Body of pancreas (tissue), 4 donors: ENCODE results near the gene HECW1. TPM values are rescaled to one million over a fixed set of nuclear protein-coding genes. Genes with fewer than 3 reads are reported as not detected.
A peak's percentile ranks its signal among the peaks of the same experiment; 100 is the strongest.

ENCODE experiments used
- ATAC-seq: fragments of 150-250 bp; one replicate; pipeline ENCODE4 v1.9.1; 2016
- DNase-seq, 4 donors: peaks; one replicate each; pipeline ENCODE4 v3.0.0-alpha.2; 2019
- H3K27ac ChIP-seq, 4 donors: fragments of 200-600 bp; sonication (generic); 1 replicate in 3 of 4; 2 replicates in 1 of 4; pipeline versions ENCODE4 v1.5.1 to v1.6.1; 2016 to 2019; ENCODE audit warnings: mild to moderate bottlenecking in 1 of 4, mixed read lengths in 1 of 4, moderate library complexity in 1 of 4
- H3K27me3 ChIP-seq, 2 donors: fragments of 200-600 bp; sonication (generic); one replicate each; pipeline ENCODE4 v1.6.0; 2016; ENCODE audit warnings: mild to moderate bottlenecking in 1 of 2
- H3K36me3 ChIP-seq, 2 donors: fragments of 200-600 bp; sonication (generic); replicated peaks in 1 of 2; 2 replicates each; pipeline ENCODE4 v1.5.1; 2016; ENCODE audit warnings: low read depth in 2 of 2; ENCODE audit not compliant: insufficient read depth in 1 of 2
- H3K4me1 ChIP-seq: fragments of 200-600 bp; sonication (generic); one replicate; pipeline ENCODE4 v1.6.0; 2016
- H3K4me3 ChIP-seq, 2 donors: fragments of 200-600 bp; sonication (generic); 1 replicate in 1 of 2; 2 replicates in 1 of 2; pipeline ENCODE4 v1.5.1; 2016 to 2019
- H3K9me3 ChIP-seq, 3 donors: fragments of 200-600 bp; sonication (generic); 1 replicate in 2 of 3; 2 replicates in 1 of 3; pipeline ENCODE4 v1.5.1; 2016
- CTCF ChIP-seq, 7 experiments: fragments of 450-650 bp in 4 of 7; fragments of 200-600 bp in 3 of 7; sonication (generic) in 3 of 7; IDR thresholded peaks; one replicate each; pipeline ENCODE4 v1.5.1; 2016 to 2019; ENCODE audit warnings: antibody characterized with exemption in 7 of 7
- POLR2A ChIP-seq, 3 donors: fragments of 450-650 bp; IDR thresholded peaks; one replicate each; pipeline ENCODE4 v1.6.1; 2016; ENCODE audit warnings: antibody characterized with exemption in 3 of 3, mild to moderate bottlenecking in 2 of 3
- WGBS, 2 donors: methylation state at CpG; one replicate each; pipeline ENCODE4 v1.1.5; 2017; 5-methylcytosine and 5-hydroxymethylcytosine counted together
- intact Hi-C: fragments of 100-400 bp; cut with DNase I; formaldehyde crosslinking; loops from one replicate; pipeline ENCODE4 v1.15.1; 2023
- total RNA-seq, 2 donors: library from RNA; depleted of rRNA; stranded (reverse); fragments of >200 nt; gene quantifications; one replicate each; pipeline ENCODE4 v1.1.0, GENCODE V29; 2016

The HECW1 gene
- total RNA-seq, 2 donors from 2014 or later = under 0.01 TPM; not detected in 1

DNA sequence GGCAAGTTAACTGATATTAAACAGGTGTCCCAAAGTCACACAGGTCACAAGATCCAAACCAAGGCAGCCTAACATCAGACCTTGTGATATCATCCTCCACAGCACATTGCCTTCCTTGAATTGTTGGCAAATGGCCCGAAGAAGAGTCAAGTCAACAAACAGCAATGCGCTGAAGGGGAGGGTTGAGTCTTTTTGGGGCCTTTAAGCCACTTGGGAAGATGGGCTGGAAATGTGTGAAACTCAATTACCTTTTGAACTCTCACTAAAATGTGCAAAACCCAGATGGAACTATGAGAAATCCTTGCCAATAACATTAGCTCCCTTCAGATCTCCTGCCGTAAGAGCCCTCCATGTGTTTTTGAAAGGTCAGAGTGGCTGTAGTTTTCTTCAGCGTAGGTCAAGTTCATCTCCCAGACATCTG lies 422.6 kb downstream of the HECW1 start:
- Histone ChIP-seq H3K4me1 (no peaks in the 10 kb centered on the region), H3K4me3 (no peak overlapping the region), H3K27ac (no peak overlapping the region), H3K9me3 (no peaks in the 10 kb centered on the region), H3K36me3 (no peaks in the 10 kb centered on the region), H3K27me3 (no peaks in the 10 kb centered on the region)
- WGBS, 2 donors = 80 to 93% methylated on average over 4 of the region's 4 CpGs
- DNase-seq (peak in 1 of 4 donors; percentile 20), ATAC-seq (no peak)
- intact Hi-C loops = no loop called here
- no peak for TF ChIP-seq POLR2A (IDR thresholded peaks at IDR 0.05)
- no peak for TF ChIP-seq CTCF (IDR thresholded peaks at IDR 0.05)

GRCh38 chr7:43535810-43536585 lies 423.6 kb downstream of the HECW1 start:
- 74 to 76% methylated on average over 5 to 6 of the region's 6 CpGs for WGBS, 2 donors
- Histone ChIP-seq H3K4me1 (no peaks in the 10 kb centered on the region), H3K27me3 (no peaks in the 10 kb centered on the region), H3K36me3 (no peaks in the 10 kb centered on the region), H3K9me3 (no peaks in the 10 kb centered on the region), H3K4me3 (no peak overlapping the region), H3K27ac (no peak overlapping the region)
- TF ChIP-seq POLR2A (IDR thresholded peaks at IDR 0.05) (no peak), CTCF (IDR thresholded peaks at IDR 0.05) (no peak)
- no peak for DNase-seq
- no peak for ATAC-seq
- intact Hi-C loops = no loop called here

- Histone ChIP-seq H3K36me3 (no peaks in the 10 kb centered on the region), H3K9me3 (no peaks in the 10 kb centered on the region), H3K4me3 (no peak overlapping the region), H3K4me1 (no peaks in the 10 kb centered on the region), H3K27ac (no peak overlapping the region), H3K27me3 (no peaks in the 10 kb centered on the region)
- no peak for DNase-seq
- intact Hi-C loops = no loop called here
- WGBS, 2 donors = 82 to 85% methylated on average over 9 to 15 of the region's 15 CpGs
- no peak for ATAC-seq
- no peak for TF ChIP-seq CTCF (IDR thresholded peaks at IDR 0.05)
- TF ChIP-seq POLR2A (IDR thresholded peaks at IDR 0.05) = no peak
Observed at GRCh38 chr7:43536773-43537172, 424.3 kb downstream of the HECW1 start.

- Histone ChIP-seq H3K4me1 (no peaks in the 10 kb centered on the region), H3K27me3 (no peaks in the 10 kb centered on the region), H3K27ac (no peak overlapping the region), H3K36me3 (no peaks in the 10 kb centered on the region), H3K9me3 (no peaks in the 10 kb centered on the region), H3K4me3 (no peak overlapping the region)
- intact Hi-C loops = no loop called here
- DNase-seq = no peak
- ATAC-seq = no peak
- 78 to 84% methylated on average over 9 of the region's 9 CpGs for WGBS, 2 donors
- no peak for TF ChIP-seq POLR2A (IDR thresholded peaks at IDR 0.05)
- TF ChIP-seq CTCF (IDR thresholded peaks at IDR 0.05) = no peak
Observed at GRCh38 chr7:43537765-43538403, 425.4 kb downstream of the HECW1 start.
